ENCODE measurements around the gene EMX2.

EMX2 gene

DNA sequence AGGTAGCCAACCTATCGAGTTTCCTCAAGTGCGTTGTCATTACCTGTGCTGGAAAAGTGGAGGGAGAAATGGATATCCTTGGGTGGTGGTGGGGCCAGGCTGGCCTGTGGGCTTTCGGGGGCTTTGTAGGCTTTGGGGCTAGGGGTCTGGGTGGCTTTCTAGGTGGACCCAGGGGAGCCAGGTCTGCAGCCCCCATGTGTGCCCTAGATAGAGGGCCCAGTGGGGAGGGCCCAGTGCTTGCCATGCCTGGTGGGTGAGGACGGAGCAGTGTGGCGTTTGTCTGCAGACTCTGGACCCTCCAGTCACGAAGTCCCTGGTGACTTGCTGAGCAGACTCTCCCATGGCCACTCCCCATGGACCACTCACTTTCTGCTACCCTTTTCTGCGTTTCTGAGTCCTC lies 19.7 kb downstream of the EMX2 start:
- no peak for DNase-seq
- H3K36me3 ChIP-seq (ENCODE audit: control insufficient read depth in 4 of 4, insufficient read depth in 4 of 4, low read length in 3 of 4) = no peaks in the 10 kb centered on the region
- no peak overlapping the region for H3K27ac ChIP-seq (ENCODE audit: insufficient read depth in 1 of 2, low read depth in 1 of 2, low read length in 2 of 2, poor library complexity in 1 of 2, severe bottlenecking in 2 of 2)
- CTCF ChIA-PET = no interaction called here
- POLR2A ChIA-PET = no interaction called here
- WGBS (ENCODE audit: insufficient coverage) = 80% methylated on average over 4 of the region's 7 CpGs
- H3K4me3 ChIP-seq (ENCODE audit: control insufficient read depth in 1 of 7, extremely low read depth in 1 of 7, insufficient read depth in 4 of 7, low read depth in 2 of 7, low read length in 6 of 7) = no peak overlapping the region
- H3K4me1 ChIP-seq (ENCODE audit: control extremely low read depth in 1 of 4, control insufficient read depth in 4 of 4, insufficient read depth in 4 of 4, low read length in 3 of 4) = no peaks in the 10 kb centered on the region
- peaks cover 0 to 73% (median 18%) of the 10 kb centered on the region in 5 experiments for H3K27me3 ChIP-seq (replicated peaks in 2 of 5; ENCODE audit: control insufficient read depth in 4 of 5, insufficient read depth in 5 of 5, low read length in 4 of 5)
- H3K9me3 ChIP-seq (ENCODE audit: control extremely low read depth in 1 of 5, control insufficient read depth in 4 of 5, insufficient read depth in 2 of 5, low read depth in 1 of 5, low read length in 4 of 5) = no peaks in the 10 kb centered on the region

DNA sequence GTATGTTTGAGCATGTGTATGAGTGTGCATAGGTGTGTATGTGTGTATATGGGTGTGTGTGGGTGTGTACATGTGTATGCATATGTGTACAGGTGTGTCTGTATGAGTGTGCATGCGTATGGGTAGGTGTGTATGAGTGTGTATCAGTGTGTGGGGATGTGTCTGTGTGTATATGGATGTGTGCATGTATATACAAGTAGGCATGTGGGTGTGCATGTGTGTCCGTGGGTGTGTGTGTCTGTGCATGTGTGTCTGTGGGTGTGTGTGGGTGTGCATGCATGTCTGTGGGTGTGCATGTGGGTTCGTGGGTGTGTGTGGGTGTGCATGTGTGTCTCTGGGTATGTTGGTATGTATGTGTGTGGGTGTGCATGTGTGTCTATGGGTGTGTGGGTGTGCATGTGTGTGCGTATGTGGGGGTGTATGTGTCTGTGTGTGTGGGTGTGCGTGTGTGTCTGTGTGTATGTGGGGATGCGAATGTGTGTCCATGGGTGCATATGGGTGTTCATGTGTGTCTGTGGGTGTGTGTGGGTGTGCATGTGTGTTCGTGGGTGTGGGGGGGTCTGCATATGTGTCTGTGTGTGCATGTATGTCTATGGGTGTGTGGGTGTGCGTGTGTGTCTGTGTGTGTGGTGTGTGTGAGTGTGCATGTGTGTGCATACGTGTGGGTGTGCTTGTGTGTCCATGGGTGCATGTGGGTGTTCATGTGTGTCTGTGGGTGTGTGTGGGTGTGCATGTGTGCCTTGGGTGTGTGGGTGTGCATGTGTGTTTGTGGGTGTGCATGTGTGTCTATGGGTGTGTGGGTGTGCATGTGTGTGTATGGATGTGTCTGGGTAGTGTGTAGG lies 20.6 kb downstream of the EMX2 start:
- 84% methylated on average over 8 of the region's 9 CpGs for WGBS (ENCODE audit: insufficient coverage)
- no peak overlapping the region for H3K27ac ChIP-seq (ENCODE audit: insufficient read depth in 1 of 2, low read depth in 1 of 2, low read length in 2 of 2, poor library complexity in 1 of 2, severe bottlenecking in 2 of 2)
- POLR2A ChIA-PET = no interaction called here
- H3K36me3 ChIP-seq (ENCODE audit: control insufficient read depth in 4 of 4, insufficient read depth in 4 of 4, low read length in 3 of 4) = no peaks in the 10 kb centered on the region
- no peaks in the 10 kb centered on the region for H3K9me3 ChIP-seq (ENCODE audit: control extremely low read depth in 1 of 5, control insufficient read depth in 4 of 5, insufficient read depth in 2 of 5, low read depth in 1 of 5, low read length in 4 of 5)
- no peaks in the 10 kb centered on the region for H3K4me1 ChIP-seq (ENCODE audit: control extremely low read depth in 1 of 4, control insufficient read depth in 4 of 4, insufficient read depth in 4 of 4, low read length in 3 of 4)
- peaks cover 0 to 73% (median 16%) of the 10 kb centered on the region in 5 experiments for H3K27me3 ChIP-seq (replicated peaks in 2 of 5; ENCODE audit: control insufficient read depth in 4 of 5, insufficient read depth in 5 of 5, low read length in 4 of 5)
- no peak for DNase-seq
- H3K4me3 ChIP-seq (ENCODE audit: control insufficient read depth in 1 of 7, extremely low read depth in 1 of 7, insufficient read depth in 4 of 7, low read depth in 2 of 7, low read length in 6 of 7) = no peak overlapping the region
- CTCF ChIA-PET = no interaction called here

- POLR2A ChIA-PET = no interaction called here
- WGBS (ENCODE audit: insufficient coverage) = 78% methylated on average over 9 of the region's 10 CpGs
- H3K4me1 ChIP-seq (ENCODE audit: control extremely low read depth in 1 of 4, control insufficient read depth in 4 of 4, insufficient read depth in 4 of 4, low read length in 3 of 4) = no peaks in the 10 kb centered on the region
- no peak overlapping the region for H3K27ac ChIP-seq (ENCODE audit: insufficient read depth in 1 of 2, low read depth in 1 of 2, low read length in 2 of 2, poor library complexity in 1 of 2, severe bottlenecking in 2 of 2)
- no peaks in the 10 kb centered on the region for H3K9me3 ChIP-seq (ENCODE audit: control extremely low read depth in 1 of 5, control insufficient read depth in 4 of 5, insufficient read depth in 2 of 5, low read depth in 1 of 5, low read length in 4 of 5)
- DNase-seq = no peak
- H3K27me3 ChIP-seq (replicated peaks in 2 of 5; ENCODE audit: control insufficient read depth in 4 of 5, insufficient read depth in 5 of 5, low read length in 4 of 5) = peaks cover 0 to 76% (median 15%) of the 10 kb centered on the region in 5 experiments
- CTCF ChIA-PET = no interaction called here
- H3K4me3 ChIP-seq (ENCODE audit: control insufficient read depth in 1 of 7, extremely low read depth in 1 of 7, insufficient read depth in 4 of 7, low read depth in 2 of 7, low read length in 6 of 7) = no peak overlapping the region
- no peaks in the 10 kb centered on the region for H3K36me3 ChIP-seq (ENCODE audit: control insufficient read depth in 4 of 4, insufficient read depth in 4 of 4, low read length in 3 of 4)
Measured at GRCh38 chr10:117563780-117564179, 21.2 kb downstream of the EMX2 start.

DNA sequence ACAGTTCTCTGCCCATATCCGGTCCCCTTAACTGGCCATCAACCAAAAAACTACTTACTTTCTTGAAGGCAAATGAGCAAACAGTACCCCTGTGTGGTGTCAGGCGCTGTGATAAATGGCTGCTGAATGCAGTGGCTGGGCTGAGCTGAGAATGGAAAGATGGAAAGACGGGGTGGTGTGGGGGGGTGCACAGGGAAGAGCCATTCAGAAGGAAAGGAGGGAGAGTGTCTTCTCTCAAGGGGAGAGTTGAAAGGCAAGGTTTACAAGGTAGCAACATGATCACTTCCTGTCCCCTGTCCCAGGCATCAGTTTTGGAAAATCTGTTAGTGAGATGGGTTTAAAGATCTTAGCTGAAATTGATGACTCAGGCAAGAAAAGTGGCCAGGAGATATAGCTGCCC lies 22.5 kb downstream of the EMX2 start:
- Histone ChIP-seq H3K27ac (ENCODE audit: insufficient read depth in 1 of 2, low read depth in 1 of 2, low read length in 2 of 2, poor library complexity in 1 of 2, severe bottlenecking in 2 of 2) (no peak overlapping the region), H3K36me3 (ENCODE audit: control insufficient read depth in 4 of 4, insufficient read depth in 4 of 4, low read length in 3 of 4) (no peaks in the 10 kb centered on the region), H3K9me3 (ENCODE audit: control extremely low read depth in 1 of 5, control insufficient read depth in 4 of 5, insufficient read depth in 2 of 5, low read depth in 1 of 5, low read length in 4 of 5) (no peaks in the 10 kb centered on the region), H3K4me3 (ENCODE audit: control insufficient read depth in 1 of 7, extremely low read depth in 1 of 7, insufficient read depth in 4 of 7, low read depth in 2 of 7, low read length in 6 of 7) (no peak overlapping the region), H3K27me3 (replicated peaks in 2 of 5; ENCODE audit: control insufficient read depth in 4 of 5, insufficient read depth in 5 of 5, low read length in 4 of 5) (peaks cover 0 to 81% (median 14%) of the 10 kb centered on the region in 5 experiments), H3K4me1 (ENCODE audit: control extremely low read depth in 1 of 4, control insufficient read depth in 4 of 4, insufficient read depth in 4 of 4, low read length in 3 of 4) (no peaks in the 10 kb centered on the region)
- no peak for DNase-seq
- ChIA-PET CTCF (no interaction called here), POLR2A (no interaction called here)
- 60% methylated on average over 2 of the region's 3 CpGs for WGBS (ENCODE audit: insufficient coverage)

DNA sequence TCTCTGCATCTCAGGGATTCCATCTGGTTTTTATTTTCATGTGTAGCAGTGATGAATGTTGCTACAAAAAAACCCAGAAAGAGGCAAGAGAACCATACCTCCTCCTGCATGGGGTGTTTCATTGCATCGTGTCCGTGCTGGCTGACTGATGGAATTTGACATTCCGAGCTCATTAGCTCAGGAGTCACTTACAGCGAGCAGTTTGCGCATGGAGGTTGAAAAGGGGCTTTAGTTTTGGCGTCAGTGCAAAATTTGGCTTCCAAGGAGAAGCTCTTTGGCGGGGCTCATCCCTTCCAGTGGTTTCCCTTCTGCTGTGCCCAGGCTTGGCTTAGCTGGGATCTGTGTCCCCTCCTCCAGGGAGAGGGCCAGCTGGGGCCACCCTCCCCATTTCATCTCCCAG lies 25.8 kb downstream of the EMX2 start:
- Histone ChIP-seq H3K27me3 (replicated peaks in 2 of 5; ENCODE audit: control insufficient read depth in 4 of 5, insufficient read depth in 5 of 5, low read length in 4 of 5) (peaks cover 0 to 80% (median 16%) of the 10 kb centered on the region in 5 experiments), H3K4me3 (ENCODE audit: control insufficient read depth in 1 of 7, extremely low read depth in 1 of 7, insufficient read depth in 4 of 7, low read depth in 2 of 7, low read length in 6 of 7) (no peak overlapping the region), H3K4me1 (ENCODE audit: control extremely low read depth in 1 of 4, control insufficient read depth in 4 of 4, insufficient read depth in 4 of 4, low read length in 3 of 4) (no peaks in the 10 kb centered on the region), H3K27ac (ENCODE audit: insufficient read depth in 1 of 2, low read depth in 1 of 2, low read length in 2 of 2, poor library complexity in 1 of 2, severe bottlenecking in 2 of 2) (no peak overlapping the region), H3K9me3 (ENCODE audit: control extremely low read depth in 1 of 5, control insufficient read depth in 4 of 5, insufficient read depth in 2 of 5, low read depth in 1 of 5, low read length in 4 of 5) (no peaks in the 10 kb centered on the region), H3K36me3 (ENCODE audit: control insufficient read depth in 4 of 4, insufficient read depth in 4 of 4, low read length in 3 of 4) (no peaks in the 10 kb centered on the region)
- ChIA-PET CTCF (interaction anchor here (1.7 kb wide), 1 partner anchor 10 kb away, joined by 4 read pairs; no protein-coding TSS in a partner anchor), POLR2A (no interaction called here)
- no peak for DNase-seq
- WGBS (ENCODE audit: insufficient coverage) = 92% methylated on average over 7 of the region's 7 CpGs

GRCh38 chr10:117569610-117570390 lies 27.3 kb downstream of the EMX2 start:
- CTCF ChIA-PET = interaction anchor here (1.0 kb wide), 1 partner anchor 73 kb away, joined by 3 read pairs; no protein-coding TSS in a partner anchor
- peaks cover 0 to 84% (median 26%) of the 10 kb centered on the region in 5 experiments for H3K27me3 ChIP-seq (replicated peaks in 2 of 5; ENCODE audit: control insufficient read depth in 4 of 5, insufficient read depth in 5 of 5, low read length in 4 of 5)
- no peaks in the 10 kb centered on the region for H3K9me3 ChIP-seq (ENCODE audit: control extremely low read depth in 1 of 5, control insufficient read depth in 4 of 5, insufficient read depth in 2 of 5, low read depth in 1 of 5, low read length in 4 of 5)
- no peak overlapping the region for H3K4me3 ChIP-seq (ENCODE audit: control insufficient read depth in 1 of 7, extremely low read depth in 1 of 7, insufficient read depth in 4 of 7, low read depth in 2 of 7, low read length in 6 of 7)
- 62% methylated on average over 7 of the region's 9 CpGs for WGBS (ENCODE audit: insufficient coverage)
- H3K27ac ChIP-seq (ENCODE audit: insufficient read depth in 1 of 2, low read depth in 1 of 2, low read length in 2 of 2, poor library complexity in 1 of 2, severe bottlenecking in 2 of 2) = no peak overlapping the region
- no peaks in the 10 kb centered on the region for H3K4me1 ChIP-seq (ENCODE audit: control extremely low read depth in 1 of 4, control insufficient read depth in 4 of 4, insufficient read depth in 4 of 4, low read length in 3 of 4)
- no peaks in the 10 kb centered on the region for H3K36me3 ChIP-seq (ENCODE audit: control insufficient read depth in 4 of 4, insufficient read depth in 4 of 4, low read length in 3 of 4)
- no peak for DNase-seq
- POLR2A ChIA-PET = interaction anchor here (0.6 kb wide), 1 partner anchor 676 kb away, joined by 3 read pairs; no protein-coding TSS in a partner anchor

DNA sequence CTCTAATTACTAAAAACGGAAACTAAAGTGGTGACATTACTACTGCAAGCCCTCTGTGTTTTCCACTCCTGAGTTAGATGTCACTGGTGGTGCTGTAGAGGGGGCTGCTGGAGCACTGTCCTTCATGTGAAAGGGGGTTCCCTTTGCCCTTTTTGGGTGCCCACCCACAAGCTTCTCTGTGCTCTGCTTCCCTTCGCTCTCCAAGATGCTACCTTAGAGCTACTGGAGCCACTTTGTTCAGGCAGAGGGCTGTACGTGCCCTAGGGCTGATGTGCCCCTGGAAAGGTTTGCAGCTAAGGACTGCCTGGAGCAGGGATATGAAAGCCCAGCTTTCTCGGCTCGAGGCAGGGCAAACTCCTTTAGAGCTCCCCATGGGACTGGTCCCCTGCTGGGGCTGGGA lies 28.3 kb downstream of the EMX2 start:
- no peaks in the 10 kb centered on the region for H3K9me3 ChIP-seq (ENCODE audit: control extremely low read depth in 1 of 5, control insufficient read depth in 4 of 5, insufficient read depth in 2 of 5, low read depth in 1 of 5, low read length in 4 of 5)
- ChIA-PET CTCF (no interaction called here), POLR2A (no interaction called here)
- no peaks in the 10 kb centered on the region for H3K4me1 ChIP-seq (ENCODE audit: control extremely low read depth in 1 of 4, control insufficient read depth in 4 of 4, insufficient read depth in 4 of 4, low read length in 3 of 4)
- WGBS (ENCODE audit: insufficient coverage) = 69% methylated on average over 4 of the region's 5 CpGs
- no peak overlapping the region for H3K4me3 ChIP-seq (ENCODE audit: control insufficient read depth in 1 of 7, extremely low read depth in 1 of 7, insufficient read depth in 4 of 7, low read depth in 2 of 7, low read length in 6 of 7)
- no peak overlapping the region for H3K27ac ChIP-seq (ENCODE audit: insufficient read depth in 1 of 2, low read depth in 1 of 2, low read length in 2 of 2, poor library complexity in 1 of 2, severe bottlenecking in 2 of 2)
- H3K36me3 ChIP-seq (ENCODE audit: control insufficient read depth in 4 of 4, insufficient read depth in 4 of 4, low read length in 3 of 4) = no peaks in the 10 kb centered on the region
- no peak for DNase-seq
- peaks cover 0 to 84% (median 26%) of the 10 kb centered on the region in 5 experiments for H3K27me3 ChIP-seq (replicated peaks in 2 of 5; ENCODE audit: control insufficient read depth in 4 of 5, insufficient read depth in 5 of 5, low read length in 4 of 5)
